Adrenal gland (tissue), 12 donors: ENCODE measurements around the gene ADCK1. TPM values are rescaled to one million over a fixed set of nuclear protein-coding genes. Genes with fewer than 3 reads are reported as not detected.

Experiments
- DNase-seq, 7 donors: peaks; one replicate each; pipeline ENCODE4 v3.0.0-alpha.2; 2019 to 2020
- H3K27ac ChIP-seq, 5 donors: fragments of 200-600 bp; sonication (generic) in 4 of 5; 1 replicate in 3 of 5; 2 replicates in 2 of 5; pipeline versions ENCODE4 v1.5.1 to v1.8.0; 2016 to 2020; ENCODE audit warnings: mild to moderate bottlenecking in 1 of 5
- H3K27me3 ChIP-seq: fragments of 200-600 bp; 2 replicates; pipeline ENCODE4 v1.8.0; 2021
- H3K36me3 ChIP-seq, 2 donors: fragments of 200-600 bp; replicated peaks in 1 of 2; 1 replicate in 1 of 2; 2 replicates in 1 of 2; pipeline versions ENCODE4 v1.5.1 to v1.8.0; 2018 to 2022
- H3K4me1 ChIP-seq, 2 donors: fragments of 200-600 bp; replicated peaks in 1 of 2; 1 replicate in 1 of 2; 2 replicates in 1 of 2; pipeline versions ENCODE4 v1.5.1 to v1.8.0; 2018 to 2021
- H3K4me3 ChIP-seq, 4 donors: fragments of 200-600 bp; sonication (generic) in 3 of 4; one replicate each; pipeline ENCODE4 v1.5.1; 2016 to 2018
- H3K9me3 ChIP-seq, 3 donors: fragments of 200-600 bp; sonication (generic) in 1 of 3; replicated peaks in 1 of 3; 1 replicate in 2 of 3; 2 replicates in 1 of 3; pipeline versions ENCODE4 v1.5.1 to v1.8.0; 2016 to 2021
- CTCF ChIP-seq, 6 experiments: fragments of 450-650 bp in 4 of 6; fragments of 200-600 bp in 2 of 6; sonication (generic) in 1 of 6; IDR thresholded peaks; 1 replicate in 5 of 6; 2 replicates in 1 of 6; pipeline versions ENCODE4 v1.5.1 to v1.8.0; 2016 to 2021; ENCODE audit warnings: antibody characterized with exemption in 6 of 6, mild to moderate bottlenecking in 2 of 6, moderate library complexity in 1 of 6
- POLR2A ChIP-seq, 2 donors: fragments of 450-650 bp; IDR thresholded peaks; one replicate each; pipeline ENCODE4 v1.6.1; 2017; ENCODE audit warnings: antibody characterized with exemption in 2 of 2, mild to moderate bottlenecking in 2 of 2, moderate library complexity in 1 of 2
- WGBS, 4 donors: extraction: QIAGEN DNeasy Blood & Tissue Kit in 2 of 4; methylation state at CpG; one replicate each; pipeline versions ENCODE4 v1.1.5 to v1.1.7; 2013 to 2017; 5-methylcytosine and 5-hydroxymethylcytosine counted together
- intact Hi-C, 2 donors: fragments of 100-400 bp; cut with DNase I; formaldehyde crosslinking; loops; one replicate each; pipeline versions ENCODE4 v1.14.1 to v1.15.0; 2022 to 2023
- polyA plus RNA-seq, 3 donors: library from polyadenylated mRNA; stranded (reverse); fragments of 200-250 nt in 2 of 3; fragments of 350-450 nt in 1 of 3; fragmentation: Illumina TruSeq in 1 of 3; extraction: RNeasy Lipid Tissue Mini Kit (QIAGEN cat#74804) in 1 of 3; gene quantifications; one replicate each; pipeline ENCODE4 v1.2.3, GENCODE V29; 2013 to 2014
- total RNA-seq, 9 donors: library from RNA; depleted of rRNA in 4 of 9; stranded (reverse); fragments of >200 nt in 4 of 9; fragments of 120-200 nt in 1 of 9; fragmentation: NEBNext Ultra II Directional in 1 of 9; extraction: Animal tissue kit (Norgen Biotek cat#: 25700) in 1 of 9; gene quantifications; one replicate each; pipeline versions ENCODE4 v1.1.0 to v1.2.4, GENCODE V29; 2013 to 2023
- donor health status: healthy with polysubstance abuse.
- donor health status: Bipolar disorder and iron deficiency.
- donor health status: DM: yes; HTN: yes; CAD: no.
- donor health status: DM: no; HTN: no; CAD: no.
- donor health status: DM: no; HTN: no; CAD: no.
- donor health status: DM: yes; HTN: yes; CAD: no.

ADCK1 gene
- total and polyA plus RNA-seq, 12 donors, result 5.2 to 18.1 (median 9.9) TPM

- intact Hi-C loops, result no loop called here
- no peak overlapping the region for H3K27ac ChIP-seq
- H3K27me3 ChIP-seq, result no peaks in the 10 kb centered on the region
- H3K4me3 ChIP-seq, result no peak overlapping the region
- no peaks in the 10 kb centered on the region for H3K4me1 ChIP-seq
- H3K9me3 ChIP-seq, result no peaks in the 10 kb centered on the region
- TF ChIP-seq CTCF (IDR thresholded peaks at IDR 0.05), result no peak
- TF ChIP-seq POLR2A (IDR thresholded peaks at IDR 0.05), result no peak
- no peaks in the 10 kb centered on the region for H3K36me3 ChIP-seq
- no peak for DNase-seq
- WGBS, 4 donors, result 90 to 100% (median 96%) methylated on average over 2 to 4 of the region's 4 CpGs
Measured at GRCh38 chr14:77908847-77909246, 108.9 kb downstream of the ADCK1 start.

GRCh38 chr14:77909911-77910310 lies 110.0 kb downstream of the ADCK1 start:
- 82 to 87% (median 84%) methylated on average over 3 of the region's 3 CpGs for WGBS, 4 donors
- Histone ChIP-seq H3K4me1 (no peaks in the 10 kb centered on the region), H3K9me3 (no peaks in the 10 kb centered on the region), H3K27me3 (no peaks in the 10 kb centered on the region), H3K36me3 (no peaks in the 10 kb centered on the region), H3K4me3 (no peak overlapping the region), H3K27ac (no peak overlapping the region)
- no peak for TF ChIP-seq POLR2A (IDR thresholded peaks at IDR 0.05)
- no peak for TF ChIP-seq CTCF (IDR thresholded peaks at IDR 0.05)
- intact Hi-C loops, result no loop called here
- no peak for DNase-seq

DNA sequence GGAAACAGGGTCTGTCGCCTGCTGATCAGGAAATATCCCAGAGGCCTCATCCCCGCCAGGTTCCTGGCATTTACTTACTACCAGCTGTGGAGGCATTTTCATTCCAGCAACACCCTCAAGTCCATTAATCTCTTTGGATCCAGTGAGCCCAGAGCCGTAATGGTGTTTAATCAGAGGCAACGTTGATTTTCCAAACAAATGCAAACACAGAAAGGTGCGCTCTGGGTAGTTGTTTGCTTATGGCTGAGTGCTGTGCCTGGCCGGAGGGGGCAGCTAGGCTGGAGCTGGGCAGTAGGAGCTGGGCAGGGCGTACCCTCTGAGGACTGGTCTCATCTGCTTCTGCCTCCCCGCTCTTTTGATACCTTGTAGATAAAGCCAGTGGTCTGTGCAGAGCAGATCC lies 110.6 kb downstream of the ADCK1 start:
- H3K4me1 ChIP-seq, result no peaks in the 10 kb centered on the region
- no peaks in the 10 kb centered on the region for H3K36me3 ChIP-seq
- H3K4me3 ChIP-seq, result no peak overlapping the region
- no peaks in the 10 kb centered on the region for H3K27me3 ChIP-seq
- no peaks in the 10 kb centered on the region for H3K9me3 ChIP-seq
- H3K27ac ChIP-seq, result no peak overlapping the region
- DNase-seq, result no peak
- intact Hi-C loops, result no loop called here
- TF ChIP-seq POLR2A (IDR thresholded peaks at IDR 0.05) (no peak), CTCF (IDR thresholded peaks at IDR 0.05) (no peak)
- 87 to 95% (median 89%) methylated on average over 8 of the region's 8 CpGs for WGBS, 4 donors

- intact Hi-C loops, result no loop called here
- no peaks in the 10 kb centered on the region for H3K27me3 ChIP-seq
- H3K4me1 ChIP-seq, result no peaks in the 10 kb centered on the region
- no peak for DNase-seq
- no peaks in the 10 kb centered on the region for H3K9me3 ChIP-seq
- no peak overlapping the region for H3K27ac ChIP-seq
- WGBS, 4 donors, result 82 to 95% (median 90%) methylated on average over 2 of the region's 2 CpGs
- no peak overlapping the region for H3K4me3 ChIP-seq
- no peak for TF ChIP-seq CTCF (IDR thresholded peaks at IDR 0.05)
- no peak for TF ChIP-seq POLR2A (IDR thresholded peaks at IDR 0.05)
- H3K36me3 ChIP-seq, result no peaks in the 10 kb centered on the region
Measured at GRCh38 chr14:77911356-77911755, 111.4 kb downstream of the ADCK1 start.
